HG03439 (cell line): Measurements from ENCODE around the gene SF3A2.

Experiments
- ATAC-seq: cut with Tn5 transposase; IDR thresholded peaks from one replicate; pipeline ENCODE4 v1.9.1; 2021; ENCODE audit warnings: mild to moderate bottlenecking, moderate library complexity; ENCODE audit not compliant: unreplicated experiment

The SF3A2 gene

GRCh38 chr19:2226051-2226839 lies 10.4 kb upstream of the SF3A2 start:
- no peak for ATAC-seq

- ATAC-seq, result no peak
Measured at GRCh38 chr19:2226840-2227360, 9.7 kb upstream of the SF3A2 start.

GRCh38 chr19:2227415-2228156 lies 9.0 kb upstream of the SF3A2 start:
- peak; percentile 50 for ATAC-seq

GRCh38 chr19:2228157-2229030 lies 8.2 kb upstream of the SF3A2 start:
- ATAC-seq, result no peak

GRCh38 chr19:2229103-2230032 lies 7.3 kb upstream of the SF3A2 start:
- ATAC-seq, result no peak

- ATAC-seq, result no peak
Measured at GRCh38 chr19:2230033-2230531, 6.5 kb upstream of the SF3A2 start.

- no peak for ATAC-seq
Measured at GRCh38 chr19:2230807-2231533, 5.7 kb upstream of the SF3A2 start.

GRCh38 chr19:2231621-2232221 lies 4.9 kb upstream of the SF3A2 start:
- ATAC-seq, result no peak

GRCh38 chr19:2232286-2233151 lies 4.1 kb upstream of the SF3A2 start:
- no peak for ATAC-seq

GRCh38 chr19:2233601-2234280 lies 2.9 kb upstream of the SF3A2 start:
- no peak for ATAC-seq

- ATAC-seq, result no peak
Measured at GRCh38 chr19:2234996-2235380, 1.6 kb upstream of the SF3A2 start.

GRCh38 chr19:2235381-2236063 lies 1.1 kb upstream of the SF3A2 start:
- peak; percentile 20 for ATAC-seq

- no peak for ATAC-seq
Measured at GRCh38 chr19:2236064-2236313, 635 bp upstream of the SF3A2 start.

- ATAC-seq, result no peak
Measured at GRCh38 chr19:2237051-2237868, 636 bp downstream of the SF3A2 start.

GRCh38 chr19:2237869-2238153 lies 1.2 kb downstream of the SF3A2 start:
- no peak for ATAC-seq

- no peak for ATAC-seq
Measured at GRCh38 chr19:2239173-2239572, 2.5 kb downstream of the SF3A2 start.
